ENCODE measurements around the gene MYH14. TPM values are rescaled to one million over a fixed set of nuclear protein-coding genes. Genes with fewer than 3 reads are reported as not detected.

Gene MYH14
- total and polyA plus RNA-seq, 2 of the 4 experiments (the other 2 are of a cell fraction) = not detected

GRCh38 chr19:50313812-50314536, 110.6 kb downstream of the MYH14 start:
- no peaks in the 10 kb centered on the region for H3K79me1 ChIP-seq (ENCODE audit: low read depth in 1 of 2, low read length in 2 of 2)
- H3K9me3 ChIP-seq (ENCODE audit: control insufficient read depth, insufficient read depth, low read length) = no peaks in the 10 kb centered on the region
- H2BK20ac ChIP-seq (ENCODE audit: low read depth, low read length) = no peak overlapping the region
- ATAC-seq (ENCODE audit: low read depth) = no peak
- WGBS, 2 experiments (ENCODE audit: extremely low coverage in 2 of 2, insufficient read length in 1 of 2) = 13% methylated on average over 1 of the region's 20 CpGs; no CpG with 5 or more reads in 1 of the 2 experiments
- no peak overlapping the region for H2AK5ac ChIP-seq (ENCODE audit: low read depth, low read length)
- no peak overlapping the region for H3K4ac ChIP-seq (ENCODE audit: low read depth, low read length)
- no peak overlapping the region for H3K4me3 ChIP-seq (ENCODE audit: insufficient read depth, low read depth, low read length)
- H3K23ac ChIP-seq (ENCODE audit: low read depth, low read length) = no peak overlapping the region
- H3K9ac ChIP-seq (ENCODE audit: low read depth, low read length) = no peak overlapping the region
- no peak for TF ChIP-seq MAZ (IDR thresholded peaks at IDR 0.05; ENCODE audit: borderline replicate concordance, low read depth, low read length)
- no peak for TF ChIP-seq MAFK (IDR thresholded peaks at IDR 0.05; ENCODE audit: low read depth, low read length)
- TF ChIP-seq CHD1 (IDR thresholded peaks at IDR 0.05; ENCODE audit: low read depth, low read length) = no peak
- TF ChIP-seq RCOR1 (IDR thresholded peaks at IDR 0.05; ENCODE audit: insufficient replicate concordance, low read length) = no peak
- H2AFZ ChIP-seq (replicated peaks; ENCODE audit: low read length, poor library complexity) = no peak overlapping the region
- no peak overlapping the region for H3K56ac ChIP-seq (ENCODE audit: extremely low read depth, insufficient read depth, low read length)
- CTCF ChIA-PET = no interaction called here
- H3K18ac ChIP-seq (ENCODE audit: low read depth, low read length) = no peak overlapping the region
- H2BK5ac ChIP-seq (ENCODE audit: low read depth, low read length, poor library complexity, severe bottlenecking) = no peak overlapping the region
- no peak for DNase-seq
- in situ Hi-C loops (cut with MboI; ENCODE audit: low sequenced_read_pairs) = no loop called here
- H4K20me1 ChIP-seq (ENCODE audit: insufficient read depth, low read length) = no peaks in the 10 kb centered on the region
- dilution Hi-C loops (cut with HindIII; ENCODE audit: low sequenced_read_pairs, unreplicated experiment) = no loop called here
- H4K8ac ChIP-seq (ENCODE audit: low read depth in 2 of 2, low read length in 2 of 2) = no peak overlapping the region
- no peak overlapping the region for H2AK9ac ChIP-seq (replicated peaks; ENCODE audit: low read depth, low read length, poor library complexity)
- no peak overlapping the region for H2BK120ac ChIP-seq (ENCODE audit: low read depth, low read length)
- peaks cover 39% of the 10 kb centered on the region for H3K27me3 ChIP-seq (ENCODE audit: control insufficient read depth, insufficient read depth, low read length)
- H3K36me3 ChIP-seq (ENCODE audit: control insufficient read depth, insufficient read depth, low read length) = no peaks in the 10 kb centered on the region
- H3K4me2 ChIP-seq (ENCODE audit: low read depth, low read length) = no peak overlapping the region
- H3K14ac ChIP-seq (replicated peaks; ENCODE audit: low read depth, low read length) = no peak overlapping the region
- no peak overlapping the region for H4K91ac ChIP-seq (ENCODE audit: insufficient read depth, low read depth, low read length)
- no TSS peak for BruUV-seq (replicated peaks)
- no peaks in the 10 kb centered on the region for H3K9me1 ChIP-seq (ENCODE audit: insufficient read depth, low read length)
- H3K27ac ChIP-seq (ENCODE audit: insufficient read depth, low read length) = no peak overlapping the region
- intact Hi-C loops (cut with micrococcal nuclease) = no loop called here
- H2BK15ac ChIP-seq (ENCODE audit: low read depth, low read length) = no peak overlapping the region
- POLR2A ChIA-PET (ENCODE audit: unreplicated experiment) = no interaction called here
- no peak overlapping the region for H4K5ac ChIP-seq (ENCODE audit: low read depth, low read length)
- no peaks in the 10 kb centered on the region for H3K4me1 ChIP-seq (ENCODE audit: control insufficient read depth, insufficient read depth, low read length)

Data from IMR-90 (cell line).